Occipital lobe (tissue), 2 donors: ENCODE results near the gene IVD. TPM values are rescaled to one million over a fixed set of nuclear protein-coding genes. Genes with fewer than 3 reads are reported as not detected.
A peak's percentile ranks its signal among the peaks of the same experiment; 100 is the strongest.

Source experiments
- DNase-seq: peaks from one replicate; lab custom pipeline; 2025; lab: John Stamatoyannopoulos, UW
- total RNA-seq: library from RNA; depleted of rRNA; stranded (reverse); fragments of >200 nt; gene quantifications from one replicate; pipeline ENCODE4 v1.2.3, GENCODE V29; 2014

The IVD gene
- total RNA-seq, 1 donor from 2014 or later: 22.1 TPM

- no peak for DNase-seq
These were observed 28.0 kb upstream of the IVD start for GRCh38 chr15:40377606-40378005.

- DNase-seq: no peak
These were observed 26.2 kb upstream of the IVD start for GRCh38 chr15:40379374-40379773.

- peak; percentile 24 for DNase-seq
These were observed 25.7 kb upstream of the IVD start for GRCh38 chr15:40379853-40380252.

- no peak for DNase-seq
These were observed 25.0 kb upstream of the IVD start for GRCh38 chr15:40380636-40381035.

- no peak for DNase-seq
These were observed 23.6 kb upstream of the IVD start for GRCh38 chr15:40381818-40382529.

GRCh38 chr15:40382580-40383456 is 22.8 kb upstream of the IVD start, which contains the start of gene KNSTRN:
TSS of gene KNSTRN (plus strand) at chr15:40382721. CDS start at chr15:40382836, 115 bp downstream.
- peak; percentile 90 for DNase-seq

- DNase-seq: no peak
These were observed 19.1 kb upstream of the IVD start for GRCh38 chr15:40386480-40386879.

- no peak for DNase-seq
These were observed 16.4 kb upstream of the IVD start for GRCh38 chr15:40388941-40389823.

- DNase-seq: no peak
These were observed 15.6 kb upstream of the IVD start for GRCh38 chr15:40389824-40390595.

- no peak for DNase-seq
These were observed 12.3 kb upstream of the IVD start for GRCh38 chr15:40392986-40393948.

GRCh38 chr15:40397688-40398412 is 7.7 kb upstream of the IVD start:
- DNase-seq: no peak

- no peak for DNase-seq
These were observed 7.2 kb upstream of the IVD start for GRCh38 chr15:40398413-40398873.

- DNase-seq: no peak
These were observed 6.2 kb upstream of the IVD start for GRCh38 chr15:40399370-40399769.

- no peak for DNase-seq
These were observed 1.9 kb downstream of the IVD start for GRCh38 chr15:40407330-40407990.

- DNase-seq: no peak
These were observed 3.8 kb downstream of the IVD start for GRCh38 chr15:40409366-40409765.

GRCh38 chr15:40410476-40410875 is 4.9 kb downstream of the IVD start:
- DNase-seq: no peak

GRCh38 chr15:40412095-40412759 is 6.6 kb downstream of the IVD start:
- DNase-seq: no peak

GRCh38 chr15:40413036-40413435 is 7.4 kb downstream of the IVD start:
- no peak for DNase-seq
